T-cell (primary cell): ENCODE results near the gene LTB4R. TPM values are rescaled to one million over a fixed set of nuclear protein-coding genes. Genes with fewer than 3 reads are reported as not detected.

Experiments
- ATAC-seq, 4 experiments: fragments of 200-7000 bp in 3 of 4; fragments of 150-1000 bp in 1 of 4; cut with Tn5 transposase; replicated peaks in 1 of 4; 1 replicate in 3 of 4; 2 replicates in 1 of 4; pipeline ENCODE4 v1.10.0; 2021; ENCODE audit warnings: moderate library complexity in 3 of 4, mild to moderate bottlenecking in 2 of 4, moderate number of reproducible peaks in 1 of 4
- CTCF ChIA-PET, 2 donors: fragments of 300-600 bp; sonication (Branson Sonifier 250); formaldehyde crosslinking; loops; one replicate each; lab custom pipeline; 2022; ENCODE audit warnings: antibody characterized with exemption in 2 of 2; lab: Charles Lee
- POLR2A ChIA-PET, 2 donors: fragments of 300-600 bp; sonication (Branson Sonifier 250); formaldehyde crosslinking; loops; one replicate each; lab custom pipeline; 2022; ENCODE audit warnings: antibody characterized with exemption in 2 of 2; lab: Charles Lee
- DNase-seq, 35 experiments: peaks; one replicate each; pipeline versions ENCODE4 v3.0.0 to v3.0.0-alpha.2; 2013 to 2023
- H3K27ac ChIP-seq: one replicate; pipeline ENCODE4 v1.5.1; 2013; ENCODE audit warnings: low read length
- H3K27me3 ChIP-seq, 2 experiments: replicated peaks in 1 of 2; 1 replicate in 1 of 2; 2 replicates in 1 of 2; pipeline versions ENCODE4 v1.6.1 to v1.7.0; 2013; ENCODE audit warnings: low read length in 1 of 2, mixed read lengths in 1 of 2; ENCODE audit not compliant: control insufficient read depth in 2 of 2, insufficient read depth in 2 of 2; ENCODE audit errors: extremely low read depth in 1 of 2
- H3K36me3 ChIP-seq, 2 donors: 1 replicate in 1 of 2; 2 replicates in 1 of 2; pipeline versions ENCODE4 v1.6.1 to v1.7.0; 2013; ENCODE audit warnings: low read length in 1 of 2; ENCODE audit not compliant: control insufficient read depth in 2 of 2, insufficient read depth in 1 of 2; ENCODE audit errors: extremely low read depth in 1 of 2
- H3K4me1 ChIP-seq, 2 experiments: 1 replicate in 1 of 2; 2 replicates in 1 of 2; pipeline versions ENCODE4 v1.6.1 to v1.7.0; 2013; ENCODE audit warnings: low read length in 2 of 2, mixed read lengths in 1 of 2; ENCODE audit not compliant: insufficient read depth in 2 of 2, control insufficient read depth in 1 of 2; ENCODE audit errors: extremely low read depth in 1 of 2
- H3K4me3 ChIP-seq, 2 donors: 1 replicate in 1 of 2; 2 replicates in 1 of 2; pipeline versions ENCODE4 v1.5.1 to v1.7.0; 2013; ENCODE audit warnings: mild to moderate bottlenecking in 2 of 2, low read length in 1 of 2, moderate library complexity in 1 of 2; ENCODE audit not compliant: control insufficient read depth in 1 of 2; ENCODE audit errors: extremely low read depth in 1 of 2
- H3K9me3 ChIP-seq: 2 replicates; pipeline ENCODE4 v1.7.0; 2013
- H3K27ac Mint-ChIP-seq, 2 donors: one replicate each; pipeline ENCODE4 v1.8.0; 2020 to 2021; ENCODE audit warnings: mild to moderate bottlenecking in 2 of 2, mixed read lengths in 2 of 2
- H3K27me3 Mint-ChIP-seq, 2 donors: one replicate each; pipeline ENCODE4 v1.8.0; 2021 to 2022; ENCODE audit warnings: mixed read lengths in 2 of 2
- H3K36me3 Mint-ChIP-seq: one replicate; pipeline ENCODE4 v1.8.0; 2021; ENCODE audit warnings: mixed read lengths
- H3K4me1 Mint-ChIP-seq, 3 donors: one replicate each; pipeline ENCODE4 v1.8.0; 2020 to 2022; ENCODE audit warnings: mixed read lengths in 3 of 3, mild to moderate bottlenecking in 1 of 3
- H3K4me3 Mint-ChIP-seq, 3 donors: one replicate each; pipeline ENCODE4 v1.8.0; 2020 to 2022; ENCODE audit warnings: mild to moderate bottlenecking in 3 of 3, mixed read lengths in 3 of 3, moderate library complexity in 3 of 3
- H3K9me3 Mint-ChIP-seq, 3 donors: one replicate each; pipeline ENCODE4 v1.8.0; 2020 to 2022; ENCODE audit warnings: mixed read lengths in 3 of 3
- WGBS: methylation state at CpG from one replicate; pipeline ENCODE4 v1.1.5; 2013; ENCODE audit warnings: missing lambda C conversion rate; ENCODE audit not compliant: insufficient coverage; 5-methylcytosine and 5-hydroxymethylcytosine counted together
- total RNA-seq, 35 experiments: library from RNA in 6 of 35; stranded (reverse) in 6 of 35; fragments of 120-200 nt in 1 of 35; gene quantifications; one replicate each; pipeline versions ENCODE4 v1.2.1 to v1.2.4 and lab custom pipeline; 2013 to 2026

Gene LTB4R
- total RNA-seq, 5 donors from 2014 or later (not counting 1 experiment from before 2014, with no cell fraction given) = 17.0 to 29.0 (median 18.0) TPM

DNA sequence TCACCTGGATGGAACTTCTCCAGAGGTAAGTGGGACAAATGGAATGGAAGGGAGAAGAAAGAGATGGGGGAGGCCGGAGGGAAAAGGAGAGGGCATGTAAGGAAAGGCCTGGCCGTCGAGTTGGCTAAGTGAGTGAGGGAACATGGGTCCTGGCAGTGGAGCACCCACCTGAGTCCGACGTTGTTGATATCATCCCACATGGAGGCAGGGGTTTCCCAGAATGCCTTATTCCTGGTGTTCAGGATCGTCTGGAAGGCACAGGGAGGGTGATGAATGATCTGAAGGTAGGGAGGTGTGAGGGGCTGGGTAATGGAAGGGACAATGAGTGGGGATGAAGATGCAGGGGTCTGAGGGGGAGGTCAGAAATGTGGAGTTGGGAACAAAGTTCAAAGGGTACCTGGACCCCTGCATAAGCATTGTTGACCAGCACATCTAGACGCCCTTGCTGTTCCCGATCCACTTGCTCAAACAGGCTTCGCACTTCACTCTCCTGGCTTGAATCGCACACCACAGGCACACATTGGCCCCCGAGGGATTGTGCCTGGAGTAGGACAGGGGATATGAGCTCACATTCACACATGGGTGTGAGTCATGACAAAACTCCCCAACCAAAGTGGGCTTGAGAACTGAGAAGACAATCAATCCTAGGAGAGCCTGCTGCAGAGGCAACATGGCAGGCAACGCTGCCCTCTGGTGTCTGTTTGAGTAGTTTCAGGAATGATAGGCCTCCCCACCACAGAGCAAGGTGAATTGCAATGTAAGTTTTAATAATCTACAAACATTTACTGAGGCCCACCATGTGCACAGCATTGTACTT, 14.8 kb upstream of the LTB4R start:
- Histone ChIP-seq H3K27me3 (no peaks in the 10 kb centered on the region), H3K36me3 (peaks cover 6 to 33% of the 10 kb centered on the region in 2 donors), H3K4me1 (peaks cover 23 to 32% of the 10 kb centered on the region in 2 experiments), H3K4me3 (no peak overlapping the region), H3K9me3 (no peaks in the 10 kb centered on the region), H3K27ac (peak overlapping the region; percentile 75)
- Mint-ChIP-seq H3K9me3 (no peaks in the 10 kb centered on the region), H3K27ac (peak overlapping the region; percentile 67 to 72), H3K36me3 (peaks cover 32% of the 10 kb centered on the region), H3K4me3 (peak overlapping the region in 1 of 3 donors; percentile 92), H3K27me3 (no peaks in the 10 kb centered on the region), H3K4me1 (peaks cover 44 to 53% (median 45%) of the 10 kb centered on the region in 3 donors)
- DNase-seq = peak in 34 of 35 experiments; percentile 37 to 89 (median 68)
- peak; percentile 51 to 66 (median 52) for ATAC-seq
- WGBS = 78% methylated on average over 11 of the region's 12 CpGs
- CTCF ChIA-PET = interaction anchor here (0.6 to 6.5 kb wide), 16 partner anchors 10 to 140 kb away, joined by 3 to 104 read pairs (median 5); partner anchors contain the start of genes TINF2 (in 2 of the 2), CIDEB (in 1 of the 2), LTB4R (in 1 of the 2) and LTB4R2 (in 1 of the 2)
- POLR2A ChIA-PET = interaction anchor here (1.1 to 3.0 kb wide), 2 partner anchors 26 to 54 kb away, joined by 3 to 17 read pairs; partner anchors contain the start of genes RABGGTA (in 1 of the 2) and TINF2 (in 1 of the 2)

DNA sequence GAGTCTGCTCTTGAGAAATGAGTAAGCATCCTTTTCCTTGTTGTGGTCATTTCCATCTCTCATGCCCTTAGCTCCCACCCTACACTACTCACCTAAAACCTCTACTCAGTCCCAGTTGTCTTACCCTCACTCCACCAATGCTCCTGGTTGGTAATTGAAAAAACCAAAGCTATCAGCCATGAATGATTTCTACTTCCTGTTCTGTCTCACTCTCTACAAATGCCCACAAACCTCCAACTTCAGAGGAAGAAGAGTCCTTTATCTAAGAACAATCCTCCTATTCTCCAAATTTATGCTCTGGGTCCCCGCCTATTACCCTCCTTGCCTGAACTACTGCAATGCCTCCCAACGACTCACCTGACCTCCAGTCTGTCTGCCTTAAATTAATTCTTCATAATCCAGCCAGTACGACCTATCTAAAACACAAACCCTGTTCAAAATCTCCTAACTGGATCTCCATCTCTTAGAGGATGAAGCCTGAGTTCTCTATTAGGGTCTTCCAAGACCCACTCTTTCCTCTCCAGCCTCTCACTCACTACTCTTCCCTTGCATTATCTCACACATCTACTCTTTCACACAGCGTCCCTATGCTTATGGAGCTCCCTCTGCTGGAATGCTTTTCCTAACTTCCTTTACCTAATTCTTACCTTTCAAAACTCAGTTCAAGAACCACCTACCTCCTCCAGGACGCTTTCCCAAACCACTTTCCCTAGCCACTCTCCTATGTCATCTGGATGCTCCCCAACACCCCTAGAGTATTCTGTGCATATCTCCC, 13.9 kb upstream of the LTB4R start:
- Histone ChIP-seq H3K4me1 (peaks cover 23 to 32% of the 10 kb centered on the region in 2 experiments), H3K27me3 (no peaks in the 10 kb centered on the region), H3K4me3 (no peak overlapping the region), H3K27ac (peak overlapping the region; percentile 75), H3K9me3 (no peaks in the 10 kb centered on the region), H3K36me3 (peaks cover 6 to 33% of the 10 kb centered on the region in 2 donors)
- WGBS = 54% methylated on average over 5 of the region's 5 CpGs
- peaks cover 45 to 60% (median 49%) of the 10 kb centered on the region in 3 donors for H3K4me1 Mint-ChIP-seq
- peak overlapping the region; percentile 67 to 72 for H3K27ac Mint-ChIP-seq
- ATAC-seq (peak in 1 of 4 experiments; percentile 9), DNase-seq (peak in 1 of 35 experiments; percentile 45)
- H3K27me3 Mint-ChIP-seq = no peaks in the 10 kb centered on the region
- H3K36me3 Mint-ChIP-seq = peaks cover 32% of the 10 kb centered on the region
- peak overlapping the region; percentile 11 to 92 (median 37) for H3K4me3 Mint-ChIP-seq
- POLR2A ChIA-PET = interaction anchor here (1.1 to 3.0 kb wide), 2 partner anchors 27 to 55 kb away, joined by 3 to 17 read pairs; partner anchors contain the start of genes RABGGTA (in 1 of the 2) and TINF2 (in 1 of the 2)
- H3K9me3 Mint-ChIP-seq = no peaks in the 10 kb centered on the region
- CTCF ChIA-PET = interaction anchor here (0.6 to 6.5 kb wide), 23 partner anchors 10 to 139 kb away, joined by 3 to 104 read pairs (median 5); partner anchors contain the start of genes TINF2 (in 2 of the 2), CHMP4A (in 1 of the 2), CIDEB (in 1 of the 2) and LTB4R (in 1 of the 2)

DNA sequence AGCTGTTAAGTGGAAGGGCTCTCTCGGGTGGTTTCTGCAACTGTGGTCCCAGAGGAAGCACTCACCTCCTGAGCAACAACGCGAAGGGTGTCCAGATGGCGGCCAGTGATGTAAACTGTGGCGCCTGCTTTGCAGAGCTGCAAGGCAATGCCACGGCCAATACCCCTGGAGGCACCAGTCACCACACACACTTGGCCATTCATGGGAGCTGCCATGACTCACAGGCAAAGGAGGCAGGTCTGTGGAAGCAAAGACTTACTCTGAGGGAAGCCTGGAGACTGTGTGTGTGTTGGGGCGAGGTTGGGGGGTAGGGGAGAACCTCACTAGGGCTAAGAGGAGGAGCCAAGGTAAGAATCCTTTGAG, 12.4 kb upstream of the LTB4R start:
- 57% methylated on average over 4 of the region's 7 CpGs for WGBS
- DNase-seq (no peak), ATAC-seq (no peak)
- H3K27ac Mint-ChIP-seq = peak overlapping the region; percentile 95 to 97
- no peaks in the 10 kb centered on the region for H3K9me3 Mint-ChIP-seq
- ChIA-PET POLR2A (interaction anchor here (0.6 to 3.0 kb wide), 2 partner anchors 56 to 111 kb away, joined by 4 to 17 read pairs; partner anchors contain the start of genes IPO4 (in 1 of the 2) and TINF2 (in 1 of the 2)), CTCF (interaction anchor here (0.7 to 6.5 kb wide), 8 partner anchors 9 to 133 kb away, joined by 3 to 104 read pairs (median 8); partner anchors contain the start of genes TINF2 (in 2 of the 2) and CIDEB (in 1 of the 2))
- H3K4me1 Mint-ChIP-seq = peaks cover 45 to 60% (median 49%) of the 10 kb centered on the region in 3 donors
- H3K27ac ChIP-seq = peak overlapping the region; percentile 84
- peaks cover 12 to 44% of the 10 kb centered on the region in 2 donors for H3K36me3 ChIP-seq
- H3K4me1 ChIP-seq = peaks cover 23 to 32% of the 10 kb centered on the region in 2 experiments
- H3K4me3 Mint-ChIP-seq = peak overlapping the region; percentile 92 to 95 (median 93)
- H3K4me3 ChIP-seq = peak overlapping the region; percentile 70 to 82
- H3K27me3 Mint-ChIP-seq = no peaks in the 10 kb centered on the region
- H3K27me3 ChIP-seq = no peaks in the 10 kb centered on the region
- peaks cover 45% of the 10 kb centered on the region for H3K36me3 Mint-ChIP-seq
- no peaks in the 10 kb centered on the region for H3K9me3 ChIP-seq

DNA sequence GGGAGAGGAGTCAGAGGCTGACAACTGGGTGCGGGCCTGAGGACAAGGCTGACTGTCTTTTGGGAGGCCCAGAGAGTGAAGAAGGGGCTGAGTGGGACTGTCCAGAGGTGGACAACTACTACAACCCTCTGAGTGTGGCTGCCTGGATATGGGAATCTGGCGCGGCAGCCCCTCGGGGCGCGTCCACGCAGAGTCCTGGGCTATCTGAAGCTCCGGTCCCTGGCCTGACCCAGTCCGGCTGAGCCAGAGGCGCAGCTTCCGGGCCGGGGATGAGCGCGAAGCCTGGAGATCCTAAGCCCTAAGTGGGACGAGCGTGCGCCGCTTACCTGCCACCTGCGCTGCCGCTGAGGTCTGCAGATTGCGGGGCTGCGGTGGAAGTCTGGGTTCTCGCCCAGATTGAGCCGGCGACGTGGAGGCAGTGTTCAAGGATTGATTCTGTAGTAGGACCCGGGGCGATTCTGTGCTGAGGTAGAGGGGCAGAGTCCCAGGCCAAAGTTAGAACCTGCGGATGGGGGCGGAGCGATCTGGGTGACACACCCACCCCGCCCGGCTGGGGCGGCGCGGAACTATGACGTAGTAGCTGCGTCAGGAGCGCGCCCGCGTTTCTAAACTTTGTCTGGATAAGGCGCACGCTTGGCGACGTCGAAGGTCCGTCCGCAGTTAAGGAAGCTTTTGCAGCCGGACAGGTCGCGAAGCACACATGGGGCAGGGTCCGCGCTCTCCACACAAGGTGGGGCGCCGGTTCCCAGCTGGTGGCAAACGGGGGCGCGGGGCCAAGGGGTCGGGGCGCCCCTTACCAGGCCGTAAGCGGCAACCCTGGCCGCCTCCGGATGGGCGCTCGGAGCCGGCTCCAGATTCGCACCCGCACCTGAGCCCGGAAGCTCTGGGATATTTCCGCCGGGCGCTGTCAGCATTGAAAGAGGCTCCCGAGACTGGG, 11.8 kb upstream of the LTB4R start, which contains the start of the genes DHRS1 and NOP9:
TSS of gene DHRS1 (minus strand) at position 526 of the 937 bp plus-strand sequence. CDS start 674 bp downstream, outside the sequence.
TSS of gene NOP9 (plus strand) at position 596 of the 937 bp plus-strand sequence. CDS start at position 701, 105 bp downstream.
- peak within 1 kb of the TSS; percentile 92 to 95 (median 93) for H3K4me3 Mint-ChIP-seq
- H3K27ac ChIP-seq = peak within 1 kb of the TSS; percentile 84

More for the DNA sequence above, 11.8 kb upstream of the LTB4R start, which contains the start of the genes DHRS1 and NOP9:
- no peaks in the 10 kb centered on the region for H3K9me3 Mint-ChIP-seq
- Histone ChIP-seq H3K4me1 (peaks cover 23 to 32% of the 10 kb centered on the region in 2 experiments), H3K9me3 (no peaks in the 10 kb centered on the region), H3K4me3 (peak within 1 kb of the TSS; percentile 70 to 82), H3K27me3 (no peaks in the 10 kb centered on the region), H3K36me3 (peaks cover 19 to 51% of the 10 kb centered on the region in 2 donors)
- peaks cover 50% of the 10 kb centered on the region for H3K36me3 Mint-ChIP-seq
- ATAC-seq (peak; percentile 86 to 92 (median 90)), DNase-seq (peak; percentile 70 to 96 (median 89))
- H3K4me1 Mint-ChIP-seq = peaks cover 45 to 60% (median 49%) of the 10 kb centered on the region in 3 donors
- under 1% methylated on average over 74 of the region's 75 CpGs for WGBS
- POLR2A ChIA-PET = interaction anchor here (0.5 to 3.0 kb wide), 10 partner anchors 9 to 191 kb away, joined by 3 to 17 read pairs (median 4); partner anchors contain the start of genes GMPR2 (in 1 of the 2), IPO4 (in 1 of the 2) and TINF2 (in 1 of the 2)
- H3K27ac Mint-ChIP-seq = peak within 1 kb of the TSS; percentile 95 to 97
- CTCF ChIA-PET = interaction anchor here (0.6 to 6.5 kb wide), 12 partner anchors 8 to 376 kb away, joined by 3 to 104 read pairs (median 4); partner anchors contain the start of genes CIDEB (in 2 of the 2) and TINF2 (in 2 of the 2)
- H3K27me3 Mint-ChIP-seq = no peaks in the 10 kb centered on the region
